T-helper 2 cell treated with Interferon-gamma antibody and Interleukin-4, amounts not matched to agents 5 μg/mL and 100 μg/mL, for 36 hours (primary cell): Measurements from ENCODE around the gene MFAP3L.

Source experiments
- DNase-seq: peaks from one replicate; pipeline ENCODE4 v3.0.0; 2021; ENCODE audit warnings: low spot score
- H3K27ac Mint-ChIP-seq: one replicate; pipeline ENCODE4 v1.8.0; 2021; ENCODE audit warnings: mild to moderate bottlenecking, mixed read lengths
- H3K27me3 Mint-ChIP-seq: one replicate; pipeline ENCODE4 v1.8.0; 2021; ENCODE audit warnings: low read depth, mixed read lengths
- H3K36me3 Mint-ChIP-seq: one replicate; pipeline ENCODE4 v1.8.0; 2021; ENCODE audit warnings: low read depth, mixed read lengths
- H3K4me1 Mint-ChIP-seq: one replicate; pipeline ENCODE4 v1.8.0; 2021; ENCODE audit warnings: low read depth, mixed read lengths
- H3K4me3 Mint-ChIP-seq: one replicate; pipeline ENCODE4 v1.8.0; 2022; ENCODE audit warnings: mild to moderate bottlenecking, moderate library complexity, mixed read lengths
- H3K9me3 Mint-ChIP-seq: one replicate; pipeline ENCODE4 v1.8.0; 2021; ENCODE audit warnings: mixed read lengths

Gene MFAP3L

DNA sequence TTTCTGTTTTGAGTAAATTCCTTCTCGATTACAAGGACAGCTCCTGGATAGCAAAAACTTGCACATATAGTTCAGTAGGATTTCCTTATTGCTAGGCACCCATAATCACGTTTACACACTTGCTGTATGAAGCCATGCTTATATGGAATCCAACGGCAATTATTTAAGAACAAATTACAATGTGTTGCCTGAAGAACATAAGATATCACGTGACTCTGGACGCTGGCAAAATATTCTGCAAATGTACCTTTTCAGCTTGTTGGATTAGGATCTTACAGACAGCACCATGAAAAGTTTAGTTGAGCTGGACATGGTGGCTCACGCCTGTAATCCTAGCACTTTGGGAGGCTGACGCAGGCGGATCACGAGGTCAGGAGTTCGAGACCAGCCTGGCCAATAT lies 17.4 kb downstream of the MFAP3L start:
- no peak overlapping the region for H3K27ac Mint-ChIP-seq
- H3K27me3 Mint-ChIP-seq, result no peaks in the 10 kb centered on the region
- no peak for DNase-seq
- no peaks in the 10 kb centered on the region for H3K36me3 Mint-ChIP-seq
- H3K4me3 Mint-ChIP-seq, result no peak overlapping the region
- H3K9me3 Mint-ChIP-seq, result no peaks in the 10 kb centered on the region
- no peaks in the 10 kb centered on the region for H3K4me1 Mint-ChIP-seq

DNA sequence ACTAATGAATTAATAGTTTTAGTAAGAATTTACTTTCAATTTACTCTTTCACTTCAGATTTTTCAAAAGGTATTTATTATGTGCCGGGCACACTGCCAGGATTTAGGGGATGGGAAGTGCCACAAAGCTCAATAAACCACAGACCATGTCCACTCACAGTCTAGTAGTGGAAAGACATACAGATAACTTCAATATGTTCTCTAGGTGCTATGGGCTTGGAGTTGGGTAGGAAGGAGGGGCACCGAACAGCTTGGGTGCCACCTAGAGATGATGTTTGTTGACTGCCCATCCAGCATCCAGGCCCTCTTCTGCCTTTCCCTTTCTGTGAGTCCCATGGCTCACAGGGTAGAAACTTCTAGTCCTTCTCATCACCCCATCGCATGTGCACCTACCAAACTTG lies 17.8 kb downstream of the MFAP3L start:
- no peak for DNase-seq
- H3K27me3 Mint-ChIP-seq, result no peaks in the 10 kb centered on the region
- no peak overlapping the region for H3K4me3 Mint-ChIP-seq
- H3K4me1 Mint-ChIP-seq, result no peaks in the 10 kb centered on the region
- H3K27ac Mint-ChIP-seq, result no peak overlapping the region
- H3K36me3 Mint-ChIP-seq, result no peaks in the 10 kb centered on the region
- H3K9me3 Mint-ChIP-seq, result no peaks in the 10 kb centered on the region

DNA sequence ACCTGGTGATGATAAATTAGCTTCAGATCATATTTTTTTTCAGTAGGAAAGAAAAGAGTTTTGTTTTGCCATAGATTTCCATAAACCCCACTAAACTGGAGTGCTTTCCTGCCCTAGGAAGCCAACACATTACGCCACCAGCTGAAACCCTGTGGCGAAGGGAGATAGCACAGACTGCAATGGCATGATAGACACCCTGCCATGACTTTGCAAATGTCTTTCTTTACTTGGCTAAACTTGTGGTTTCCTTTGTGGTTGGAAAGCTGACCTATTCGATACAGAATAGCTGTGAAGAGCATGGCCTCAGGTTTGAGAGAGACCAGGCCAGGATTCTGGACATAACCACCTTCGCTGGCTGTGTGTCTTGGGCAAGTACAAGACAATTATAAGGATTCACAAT lies 19.1 kb downstream of the MFAP3L start:
- Mint-ChIP-seq H3K9me3 (no peaks in the 10 kb centered on the region), H3K4me3 (no peak overlapping the region), H3K27me3 (no peaks in the 10 kb centered on the region), H3K27ac (no peak overlapping the region), H3K4me1 (no peaks in the 10 kb centered on the region), H3K36me3 (no peaks in the 10 kb centered on the region)
- DNase-seq, result no peak

DNA sequence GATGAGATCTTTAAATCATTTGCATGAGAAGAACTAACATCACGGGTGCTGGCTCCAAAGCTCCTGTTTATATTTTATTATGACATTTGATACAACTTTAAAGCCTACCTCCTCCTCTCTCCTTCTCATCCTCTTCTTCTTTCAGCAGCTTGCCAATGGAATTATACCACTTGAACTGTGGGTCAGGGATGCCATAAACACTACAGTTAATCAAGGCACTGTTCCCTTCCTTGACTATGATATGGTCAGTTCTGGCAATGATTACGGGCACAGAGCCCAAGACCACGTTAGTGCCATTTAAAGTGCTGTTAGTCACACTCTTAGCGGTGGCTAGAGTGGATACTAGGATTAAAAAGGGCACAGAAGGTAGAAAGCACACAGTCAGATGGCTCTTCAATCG lies 20.7 kb downstream of the MFAP3L start:
- Mint-ChIP-seq H3K36me3 (no peaks in the 10 kb centered on the region), H3K9me3 (no peaks in the 10 kb centered on the region), H3K27ac (no peak overlapping the region), H3K4me1 (no peaks in the 10 kb centered on the region), H3K4me3 (no peak overlapping the region), H3K27me3 (no peaks in the 10 kb centered on the region)
- no peak for DNase-seq

DNA sequence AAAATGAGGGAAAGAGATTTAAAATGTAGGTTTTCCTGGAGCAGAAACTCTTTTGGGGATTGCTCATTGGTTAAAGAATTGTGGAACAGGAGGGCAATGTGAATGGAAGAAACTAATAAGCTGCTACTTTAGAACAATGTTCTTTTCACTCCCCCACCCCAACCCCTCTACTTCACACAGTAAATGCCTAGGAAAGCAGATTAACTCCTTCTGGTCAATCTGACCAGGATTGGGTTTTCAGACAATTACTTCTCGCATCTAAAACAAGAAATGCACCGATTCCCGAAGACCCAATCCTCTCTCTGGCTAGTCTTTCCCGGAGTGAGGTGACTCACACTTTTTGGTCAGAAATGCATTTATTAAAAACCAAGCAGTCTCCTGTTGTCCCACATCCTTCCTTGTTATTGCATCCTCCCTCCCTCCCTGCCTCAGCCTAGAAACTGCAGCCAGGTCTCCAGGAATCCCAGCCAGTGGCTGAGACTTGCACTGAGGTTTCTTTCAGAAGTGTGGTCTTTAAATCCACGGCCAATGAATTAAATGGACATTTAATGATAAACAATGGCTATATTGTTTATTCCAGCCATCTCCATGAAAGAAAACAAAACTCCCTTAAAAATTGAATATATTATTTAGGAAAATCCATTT lies 21.4 kb downstream of the MFAP3L start:
- H3K9me3 Mint-ChIP-seq, result no peaks in the 10 kb centered on the region
- no peak overlapping the region for H3K27ac Mint-ChIP-seq
- no peak overlapping the region for H3K4me3 Mint-ChIP-seq
- H3K4me1 Mint-ChIP-seq, result no peaks in the 10 kb centered on the region
- no peak for DNase-seq
- no peaks in the 10 kb centered on the region for H3K36me3 Mint-ChIP-seq
- H3K27me3 Mint-ChIP-seq, result no peaks in the 10 kb centered on the region

DNA sequence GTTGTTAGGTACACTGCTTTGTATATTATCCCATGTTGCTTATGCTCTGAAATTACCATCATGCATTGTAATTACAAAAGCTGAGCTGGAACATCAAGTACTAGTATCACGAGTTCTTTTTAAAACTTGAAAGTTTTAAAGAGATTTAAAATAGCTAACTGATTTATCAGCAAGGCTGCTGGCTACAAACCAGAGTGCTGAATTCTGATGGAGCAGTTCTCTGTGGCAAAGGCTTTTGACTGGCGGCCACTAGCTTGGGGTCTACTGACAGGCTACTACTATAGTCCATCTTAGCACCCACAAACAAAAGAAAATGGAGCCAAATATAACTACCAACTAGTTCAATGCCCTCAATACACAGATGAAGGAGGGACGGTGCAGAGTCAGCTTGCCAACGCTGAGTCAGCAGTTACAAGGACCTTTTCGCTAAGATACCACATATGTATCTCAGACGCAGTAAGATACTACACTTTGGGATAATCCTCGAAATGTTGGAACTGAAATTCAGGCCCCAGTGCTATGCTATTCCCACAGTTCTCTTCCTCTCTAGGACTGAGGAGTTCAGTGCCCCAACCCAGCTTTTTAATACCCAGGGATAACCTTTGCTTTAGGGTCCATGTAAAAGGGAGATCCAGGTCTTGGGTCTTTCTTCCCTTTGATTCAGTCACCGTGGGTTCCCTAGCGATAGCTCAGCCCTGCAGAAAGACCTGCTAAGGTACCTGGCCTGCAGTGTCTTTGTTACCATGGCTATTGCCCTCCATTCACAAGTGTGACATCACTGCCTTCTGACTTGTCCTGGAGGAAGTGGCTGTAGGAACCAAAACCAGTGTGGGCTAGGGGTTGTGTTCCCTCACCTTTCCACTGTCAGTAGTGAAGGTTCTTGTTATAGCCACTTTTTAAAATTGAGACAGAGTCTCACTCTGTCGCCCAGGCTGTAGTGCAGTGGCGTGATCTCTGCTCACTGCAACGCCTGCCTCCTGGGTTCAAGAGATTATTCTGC lies 22.8 kb downstream of the MFAP3L start:
- Mint-ChIP-seq H3K9me3 (no peaks in the 10 kb centered on the region), H3K27ac (no peak overlapping the region), H3K27me3 (no peaks in the 10 kb centered on the region), H3K4me1 (no peaks in the 10 kb centered on the region), H3K4me3 (no peak overlapping the region), H3K36me3 (no peaks in the 10 kb centered on the region)
- no peak for DNase-seq

DNA sequence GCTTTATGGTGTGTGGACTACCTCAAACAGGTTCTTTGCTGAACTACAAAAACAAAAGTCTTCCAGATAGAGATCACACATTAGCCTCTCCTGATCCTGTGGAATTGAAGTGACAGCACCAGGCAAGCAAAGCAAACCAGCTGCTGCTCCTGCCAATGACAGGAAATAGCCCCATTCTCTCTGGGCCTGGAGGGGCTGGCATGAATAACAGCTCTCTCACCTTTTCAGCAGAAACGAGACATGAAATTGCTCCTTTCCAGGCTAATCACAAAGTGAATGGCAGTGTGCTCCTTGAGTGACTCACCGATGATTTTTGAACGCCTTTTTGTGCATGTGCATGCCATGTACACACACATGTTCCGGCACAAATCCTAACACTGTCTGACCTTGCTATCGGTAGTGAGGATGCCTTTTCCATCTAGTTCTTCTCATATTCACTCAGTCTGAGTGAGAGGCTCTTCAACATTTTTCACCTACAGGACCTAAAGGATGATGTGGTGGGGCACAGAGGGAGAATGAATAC lies 24.4 kb downstream of the MFAP3L start:
- Mint-ChIP-seq H3K36me3 (no peaks in the 10 kb centered on the region), H3K27ac (no peak overlapping the region), H3K27me3 (no peaks in the 10 kb centered on the region), H3K4me1 (no peaks in the 10 kb centered on the region), H3K4me3 (no peak overlapping the region), H3K9me3 (no peaks in the 10 kb centered on the region)
- no peak for DNase-seq

DNA sequence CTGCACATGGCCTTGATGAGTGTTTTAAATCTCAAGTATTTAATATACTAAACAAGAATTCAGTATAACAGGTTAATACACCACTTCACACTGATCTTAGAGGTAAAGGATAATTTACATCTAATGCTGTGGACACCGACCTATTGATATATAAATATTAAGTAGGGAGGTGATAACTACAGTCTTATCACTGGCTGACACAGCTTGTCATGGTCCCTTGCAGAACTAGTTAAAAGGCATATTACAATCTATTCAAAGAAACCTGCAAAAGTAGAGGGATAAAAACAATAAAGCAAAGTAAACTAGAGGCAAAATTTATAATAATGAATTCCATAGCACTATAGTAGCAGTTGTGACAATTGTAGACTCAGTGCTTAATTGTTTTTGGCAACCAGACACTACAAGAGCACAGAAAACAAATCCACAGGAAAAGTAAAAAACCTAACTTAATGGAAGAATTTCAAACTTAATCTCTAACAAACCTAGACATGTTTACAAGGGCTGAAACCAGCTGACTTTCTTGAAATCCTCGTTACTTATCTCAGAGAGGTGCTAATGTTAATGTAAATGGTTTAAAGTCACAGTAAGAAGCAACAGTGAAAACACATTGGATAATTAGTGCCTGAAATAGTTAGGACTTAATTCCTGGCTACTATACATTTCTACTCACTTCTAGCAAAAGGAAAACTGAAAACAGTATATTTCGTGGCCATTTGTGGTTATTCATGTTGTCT lies 25.0 kb downstream of the MFAP3L start:
- no peaks in the 10 kb centered on the region for H3K36me3 Mint-ChIP-seq
- H3K4me1 Mint-ChIP-seq, result no peaks in the 10 kb centered on the region
- no peaks in the 10 kb centered on the region for H3K9me3 Mint-ChIP-seq
- no peak overlapping the region for H3K27ac Mint-ChIP-seq
- no peak overlapping the region for H3K4me3 Mint-ChIP-seq
- H3K27me3 Mint-ChIP-seq, result no peaks in the 10 kb centered on the region
- no peak for DNase-seq

DNA sequence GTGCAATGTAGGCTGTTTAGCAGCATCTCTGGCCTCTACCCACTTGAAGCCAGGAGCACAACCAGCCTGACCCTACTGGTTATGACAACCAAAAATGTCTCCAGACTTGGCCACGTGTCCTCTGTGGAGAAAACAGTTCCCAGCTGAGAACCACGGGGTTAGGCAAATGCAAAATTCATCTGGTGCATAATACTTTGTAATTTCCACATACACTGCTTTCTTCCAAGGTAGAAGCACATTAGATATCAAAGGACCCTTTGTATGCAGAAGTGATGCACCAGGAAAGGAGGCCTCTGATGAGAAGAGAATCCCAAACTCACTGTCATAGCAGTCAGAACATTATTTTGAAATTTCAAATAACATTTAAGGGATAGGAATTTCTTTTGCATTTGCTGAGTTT lies 26.3 kb downstream of the MFAP3L start:
- no peak for DNase-seq
- Mint-ChIP-seq H3K27me3 (no peaks in the 10 kb centered on the region), H3K9me3 (no peaks in the 10 kb centered on the region), H3K4me3 (no peak overlapping the region), H3K4me1 (no peaks in the 10 kb centered on the region), H3K27ac (no peak overlapping the region), H3K36me3 (no peaks in the 10 kb centered on the region)

DNA sequence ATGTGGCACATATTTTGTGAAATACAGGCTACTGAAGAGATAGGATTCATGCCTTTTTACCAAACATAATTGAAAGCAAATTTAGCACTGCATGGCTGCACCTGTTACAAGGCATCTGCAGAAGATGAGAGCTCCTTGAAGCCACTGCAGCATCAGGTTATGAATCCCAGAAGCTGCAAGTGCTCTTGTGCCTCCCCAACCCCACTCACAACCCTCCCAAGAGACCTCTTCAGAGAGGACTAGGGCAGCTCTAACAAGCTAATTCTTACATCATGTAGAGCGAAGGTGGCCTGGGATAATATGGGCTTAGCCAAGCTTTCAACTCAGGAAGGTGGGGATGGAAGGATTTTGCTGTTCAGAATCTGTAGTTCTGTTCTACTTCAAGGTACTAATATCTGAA lies 27.2 kb downstream of the MFAP3L start:
- Mint-ChIP-seq H3K9me3 (no peaks in the 10 kb centered on the region), H3K36me3 (no peaks in the 10 kb centered on the region), H3K4me3 (no peak overlapping the region), H3K27me3 (peaks cover 1% of the 10 kb centered on the region), H3K4me1 (no peaks in the 10 kb centered on the region), H3K27ac (no peak overlapping the region)
- no peak for DNase-seq

DNA sequence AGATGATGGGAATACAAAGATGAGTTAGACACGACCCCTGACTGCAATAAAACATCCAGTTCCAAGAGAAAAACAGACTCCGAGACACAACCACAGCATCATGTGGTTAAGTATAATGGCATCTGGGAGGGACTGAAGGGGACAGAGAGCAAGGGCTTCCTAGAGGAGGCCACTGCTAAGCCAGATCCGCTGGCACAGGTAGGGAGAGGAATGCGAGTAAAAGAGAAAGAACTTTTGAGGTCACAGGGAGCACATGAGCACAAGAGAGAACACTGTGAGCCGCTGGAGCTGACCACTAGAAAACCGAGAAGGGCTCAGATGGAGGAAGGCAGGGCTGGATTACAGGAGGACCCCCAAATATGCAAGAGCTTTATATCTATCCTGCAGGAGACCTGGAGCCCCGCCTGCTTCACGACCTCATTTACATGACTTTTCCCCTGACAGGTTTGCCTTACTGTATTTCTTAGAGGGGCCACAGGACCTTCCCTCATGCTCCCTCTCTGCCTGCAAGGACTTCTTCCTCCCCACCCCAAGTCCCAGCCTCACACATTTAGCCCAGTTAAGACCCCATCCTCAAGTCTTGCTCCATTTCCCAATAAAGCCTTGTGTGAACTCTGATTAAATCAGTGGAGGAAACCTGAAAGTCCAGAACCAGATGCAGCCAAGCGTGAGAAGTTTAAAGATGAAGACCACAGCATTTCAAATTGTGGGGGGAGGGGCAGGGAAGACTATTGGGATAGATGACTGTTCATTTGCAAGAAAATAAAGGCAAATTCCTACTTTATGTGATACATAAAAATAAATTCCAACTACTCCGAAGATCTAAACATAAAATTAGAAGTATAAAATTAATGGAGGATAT lies 29.6 kb downstream of the MFAP3L start:
- Mint-ChIP-seq H3K36me3 (no peaks in the 10 kb centered on the region), H3K9me3 (no peaks in the 10 kb centered on the region), H3K4me3 (no peak overlapping the region), H3K27ac (no peak overlapping the region), H3K4me1 (no peaks in the 10 kb centered on the region), H3K27me3 (peaks cover 3% of the 10 kb centered on the region)
- no peak for DNase-seq

DNA sequence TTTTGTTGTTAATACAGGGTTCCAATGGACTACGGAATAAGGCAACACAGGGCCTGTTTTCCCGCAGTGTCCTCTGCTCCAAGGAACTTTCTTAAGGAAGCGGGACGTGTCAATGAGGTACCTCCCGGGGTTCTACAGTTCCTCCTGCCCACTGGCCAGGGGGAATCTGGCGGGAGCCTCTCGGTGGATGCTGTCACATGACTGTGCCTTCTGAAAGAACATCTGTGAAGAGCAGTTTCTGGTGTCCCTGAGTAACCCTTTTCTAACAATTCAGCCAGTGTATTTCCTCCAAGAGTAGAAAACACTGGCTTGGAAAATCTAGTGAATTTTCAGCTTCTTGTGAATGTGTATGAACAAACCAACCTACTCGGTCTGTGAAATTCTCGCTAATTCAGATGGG lies 32.7 kb downstream of the MFAP3L start:
- H3K27me3 Mint-ChIP-seq, result peaks cover 3% of the 10 kb centered on the region
- no peak overlapping the region for H3K4me3 Mint-ChIP-seq
- H3K36me3 Mint-ChIP-seq, result no peaks in the 10 kb centered on the region
- no peak for DNase-seq
- no peaks in the 10 kb centered on the region for H3K9me3 Mint-ChIP-seq
- no peak overlapping the region for H3K27ac Mint-ChIP-seq
- H3K4me1 Mint-ChIP-seq, result no peaks in the 10 kb centered on the region

DNA sequence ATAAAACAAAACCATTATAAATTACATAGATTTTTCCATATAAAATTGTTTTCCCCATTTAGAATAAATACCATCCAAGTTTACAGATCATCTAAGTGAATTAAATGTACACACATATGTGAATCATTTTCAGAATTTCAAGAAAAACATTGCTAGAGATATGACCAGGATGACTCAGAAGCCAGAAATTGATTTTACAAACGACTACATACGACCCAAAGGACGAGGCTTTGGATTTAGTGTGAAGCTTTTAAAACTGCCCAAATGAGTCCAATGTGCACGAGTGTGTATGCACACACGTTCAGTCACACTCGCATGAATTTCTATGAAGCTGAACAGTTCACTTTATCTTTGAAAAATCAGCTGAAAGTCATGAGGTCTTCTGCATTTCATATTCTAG lies 37.9 kb downstream of the MFAP3L start:
- Mint-ChIP-seq H3K9me3 (no peaks in the 10 kb centered on the region), H3K27ac (no peak overlapping the region), H3K4me1 (peaks cover 3% of the 10 kb centered on the region), H3K27me3 (peaks cover 3% of the 10 kb centered on the region), H3K36me3 (no peaks in the 10 kb centered on the region), H3K4me3 (no peak overlapping the region)
- no peak for DNase-seq
